ENCODE measurements around the gene GREB1. TPM values are rescaled to one million over a fixed set of nuclear protein-coding genes. Genes with fewer than 3 reads are reported as not detected.

GREB1 gene
- total RNA-seq, 4 donors from 2014 or later, result 8.1 to 74.3 (median 26.7) TPM

DNA sequence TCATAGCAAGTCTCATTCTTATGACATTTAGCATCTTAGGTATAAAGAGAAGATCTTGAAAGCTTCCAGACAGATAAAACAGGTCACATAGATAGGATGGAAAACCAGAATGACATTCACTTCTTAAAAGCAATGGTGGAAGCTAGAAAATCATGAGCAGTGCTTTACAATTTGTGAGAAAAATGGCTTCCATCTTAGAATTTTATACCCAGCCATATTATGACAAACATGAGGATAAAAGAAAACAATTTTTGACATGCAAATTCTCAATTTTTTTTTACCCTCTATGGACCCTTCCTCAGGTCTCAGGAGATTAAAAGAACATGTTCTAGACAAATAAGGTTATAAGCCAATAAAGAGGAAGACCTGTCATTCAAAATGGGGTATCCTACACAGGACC, 129.0 kb downstream of the GREB1 start:
- no peaks in the 10 kb centered on the region for H3K4me1 ChIP-seq
- H3K9me3 ChIP-seq, result peaks cover 0 to 11% (median 0%) of the 10 kb centered on the region in 4 donors
- H3K27ac ChIP-seq, result no peak overlapping the region
- TF ChIP-seq, protein P1, sequence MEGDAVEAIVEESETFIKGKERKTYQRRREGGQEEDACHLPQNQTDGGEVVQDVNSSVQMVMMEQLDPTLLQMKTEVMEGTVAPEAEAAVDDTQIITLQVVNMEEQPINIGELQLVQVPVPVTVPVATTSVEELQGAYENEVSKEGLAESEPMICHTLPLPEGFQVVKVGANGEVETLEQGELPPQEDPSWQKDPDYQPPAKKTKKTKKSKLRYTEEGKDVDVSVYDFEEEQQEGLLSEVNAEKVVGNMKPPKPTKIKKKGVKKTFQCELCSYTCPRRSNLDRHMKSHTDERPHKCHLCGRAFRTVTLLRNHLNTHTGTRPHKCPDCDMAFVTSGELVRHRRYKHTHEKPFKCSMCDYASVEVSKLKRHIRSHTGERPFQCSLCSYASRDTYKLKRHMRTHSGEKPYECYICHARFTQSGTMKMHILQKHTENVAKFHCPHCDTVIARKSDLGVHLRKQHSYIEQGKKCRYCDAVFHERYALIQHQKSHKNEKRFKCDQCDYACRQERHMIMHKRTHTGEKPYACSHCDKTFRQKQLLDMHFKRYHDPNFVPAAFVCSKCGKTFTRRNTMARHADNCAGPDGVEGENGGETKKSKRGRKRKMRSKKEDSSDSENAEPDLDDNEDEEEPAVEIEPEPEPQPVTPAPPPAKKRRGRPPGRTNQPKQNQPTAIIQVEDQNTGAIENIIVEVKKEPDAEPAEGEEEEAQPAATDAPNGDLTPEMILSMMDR (IDR thresholded peaks at IDR 0.05), result no peak
- TF ChIP-seq POLR2A (IDR thresholded peaks at IDR 0.05) (no peak), EP300 (IDR thresholded peaks at IDR 0.05) (no peak)
- DNase-seq (ENCODE audit: low spot score in 2 of 2), result no peak
- no peaks in the 10 kb centered on the region for H3K27me3 ChIP-seq
- no peaks in the 10 kb centered on the region for H3K36me3 ChIP-seq
- no peak overlapping the region for H3K4me3 ChIP-seq

GRCh38 chr2:11663427-11663826, 129.6 kb downstream of the GREB1 start:
- H3K36me3 ChIP-seq, result no peaks in the 10 kb centered on the region
- H3K27ac ChIP-seq, result no peak overlapping the region
- WGBS, 2 donors, result 71 to 90% methylated on average over 2 of the region's 2 CpGs
- peaks cover 0 to 11% (median 0%) of the 10 kb centered on the region in 4 donors for H3K9me3 ChIP-seq
- DNase-seq (ENCODE audit: low spot score in 2 of 2), result no peak
- TF ChIP-seq EP300 (IDR thresholded peaks at IDR 0.05) (no peak), POLR2A (IDR thresholded peaks at IDR 0.05) (no peak)
- TF ChIP-seq, protein P1 (IDR thresholded peaks at IDR 0.05), result no peak
- no peaks in the 10 kb centered on the region for H3K4me1 ChIP-seq
- H3K4me3 ChIP-seq, result no peak overlapping the region
- H3K27me3 ChIP-seq, result no peaks in the 10 kb centered on the region

GRCh38 chr2:11665028-11665427, 131.2 kb downstream of the GREB1 start:
- DNase-seq (ENCODE audit: low spot score in 2 of 2), result no peak
- WGBS, 2 donors, result 87 to 89% methylated on average over 11 of the region's 11 CpGs
- no peak overlapping the region for H3K27ac ChIP-seq
- H3K4me3 ChIP-seq, result no peak overlapping the region
- peaks cover 0 to 10% of the 10 kb centered on the region in 2 donors for H3K27me3 ChIP-seq
- H3K9me3 ChIP-seq, result peaks cover 0 to 11% (median 0%) of the 10 kb centered on the region in 4 donors
- H3K36me3 ChIP-seq, result no peaks in the 10 kb centered on the region
- TF ChIP-seq, protein P1 (IDR thresholded peaks at IDR 0.05), result no peak
- no peak for TF ChIP-seq EP300 (IDR thresholded peaks at IDR 0.05)
- TF ChIP-seq POLR2A (IDR thresholded peaks at IDR 0.05), result no peak
- peaks cover 0 to 7% (median 0%) of the 10 kb centered on the region in 4 donors for H3K4me1 ChIP-seq

GRCh38 chr2:11665510-11666362, 131.9 kb downstream of the GREB1 start:
- H3K27me3 ChIP-seq, result peaks cover 0 to 17% of the 10 kb centered on the region in 2 donors
- 73 to 78% methylated on average over 10 of the region's 10 CpGs for WGBS, 2 donors

More at GRCh38 chr2:11665510-11666362, 131.9 kb downstream of the GREB1 start:
- Histone ChIP-seq H3K4me3 (no peak overlapping the region), H3K4me1 (peaks cover 0 to 11% (median 0%) of the 10 kb centered on the region in 4 donors), H3K27ac (no peak overlapping the region), H3K9me3 (peaks cover 0 to 11% (median 0%) of the 10 kb centered on the region in 4 donors), H3K36me3 (no peaks in the 10 kb centered on the region)
- TF ChIP-seq POLR2A (IDR thresholded peaks at IDR 0.05) (no peak), EP300 (IDR thresholded peaks at IDR 0.05) (no peak)
- TF ChIP-seq, protein P1 (IDR thresholded peaks at IDR 0.05), result no peak
- DNase-seq (ENCODE audit: low spot score in 2 of 2), result no peak

Data from tibial nerve (tissue), 4 donors.